H9 (cell line): ENCODE results near the gene CCR9. TPM values are rescaled to one million over a fixed set of nuclear protein-coding genes. Genes with fewer than 3 reads are reported as not detected.

Experiments
- DNase-seq: peaks from one replicate; pipeline ENCODE4 v3.0.0-alpha.2; 2017
- H2AFZ ChIP-seq: one replicate; pipeline ENCODE4 v1.6.1; 2013; ENCODE audit warnings: mild to moderate bottlenecking, low read length, control low read depth, moderate library complexity
- H2AK5ac ChIP-seq: 2 replicates; pipeline ENCODE4 v1.6.1; 2013; ENCODE audit warnings: low read length, control low read depth, mixed read lengths; ENCODE audit not compliant: insufficient read length
- H2BK120ac ChIP-seq: one replicate; pipeline ENCODE4 v1.6.1; 2013; ENCODE audit warnings: low read depth, mild to moderate bottlenecking, low read length, control low read depth, inconsistent platforms; ENCODE audit not compliant: poor library complexity, severe bottlenecking
- H2BK12ac ChIP-seq: 2 replicates; pipeline ENCODE4 v1.6.1; 2013; ENCODE audit warnings: low read length, control low read depth, mixed read lengths, low read depth; ENCODE audit not compliant: insufficient read length
- H2BK15ac ChIP-seq: 2 replicates; pipeline ENCODE4 v1.6.1; 2013; ENCODE audit warnings: low read depth, low read length, control low read depth
- H2BK20ac ChIP-seq: one replicate; pipeline ENCODE4 v1.6.1; 2013; ENCODE audit warnings: low read depth, mild to moderate bottlenecking, low read length, control low read depth, inconsistent platforms; ENCODE audit not compliant: poor library complexity, severe bottlenecking
- H2BK5ac ChIP-seq: 2 replicates; pipeline ENCODE4 v1.6.1; 2013; ENCODE audit warnings: low read length, control low read depth, mixed read lengths; ENCODE audit not compliant: insufficient read length
- H3K14ac ChIP-seq: 2 replicates; pipeline ENCODE4 v1.6.1; 2013; ENCODE audit warnings: low read length, control low read depth; ENCODE audit not compliant: insufficient read depth
- H3K18ac ChIP-seq: 2 replicates; pipeline ENCODE4 v1.6.1; 2013; ENCODE audit warnings: low read depth, mild to moderate bottlenecking, mixed read lengths, low read length, control low read depth; ENCODE audit not compliant: insufficient read length
- H3K23ac ChIP-seq: 2 replicates; pipeline ENCODE4 v1.6.1; 2013; ENCODE audit warnings: low read length, control low read depth, mixed read lengths, low read depth; ENCODE audit not compliant: insufficient read length
- H3K23me2 ChIP-seq: 2 replicates; pipeline ENCODE4 v1.6.1; 2013; ENCODE audit warnings: low read depth, mild to moderate bottlenecking, mixed read lengths, low read length, control low read depth; ENCODE audit not compliant: insufficient read length, poor library complexity, severe bottlenecking
- H3K27ac ChIP-seq: 2 replicates; pipeline ENCODE4 v1.5.1; 2013; ENCODE audit warnings: low read length, control low read depth, mixed read lengths, low read depth; ENCODE audit not compliant: insufficient read length
- H3K27me3 ChIP-seq: 2 replicates; pipeline ENCODE4 v1.6.1; 2013; ENCODE audit warnings: low read length, control low read depth, inconsistent platforms; ENCODE audit not compliant: insufficient read depth
- H3K4ac ChIP-seq: 2 replicates; pipeline ENCODE4 v1.6.1; 2013; ENCODE audit warnings: low read depth, mild to moderate bottlenecking, control low read depth, inconsistent platforms, low read length, moderate library complexity
- H3K4me1 ChIP-seq: 2 replicates; pipeline ENCODE4 v1.6.1; 2013; ENCODE audit warnings: low read length, control low read depth, inconsistent platforms; ENCODE audit not compliant: insufficient read depth
- H3K4me2 ChIP-seq: 2 replicates; pipeline ENCODE4 v1.6.1; 2013; ENCODE audit warnings: low read length, control low read depth, mixed read lengths; ENCODE audit not compliant: insufficient read length, insufficient read depth
- H3K56ac ChIP-seq: 2 replicates; pipeline ENCODE4 v1.6.1; 2013; ENCODE audit warnings: low read depth, mild to moderate bottlenecking, mixed read lengths, low read length, control low read depth; ENCODE audit not compliant: insufficient read length
- H3K79me1 ChIP-seq: 2 replicates; pipeline ENCODE4 v1.6.1; 2013; ENCODE audit warnings: low read depth, mild to moderate bottlenecking, moderate library complexity, low read length, control low read depth, inconsistent platforms; ENCODE audit not compliant: insufficient read depth, poor library complexity, severe bottlenecking
- H3K79me2 ChIP-seq: 2 replicates; pipeline ENCODE4 v1.6.1; 2013; ENCODE audit warnings: low read length, control low read depth, inconsistent platforms; ENCODE audit not compliant: insufficient read depth
- H3K9ac ChIP-seq: 2 replicates; pipeline ENCODE4 v1.6.1; 2013; ENCODE audit warnings: low read length, control low read depth, mixed read lengths; ENCODE audit not compliant: insufficient read length; ENCODE audit errors: extremely low read depth
- H3K9me3 ChIP-seq: one replicate; pipeline ENCODE4 v1.6.1; 2013; ENCODE audit warnings: low read depth, low read length, inconsistent platforms; ENCODE audit not compliant: control insufficient read depth
- H3T11ph ChIP-seq: one replicate; pipeline ENCODE4 v1.6.1; 2013; ENCODE audit warnings: mild to moderate bottlenecking, low read length, control low read depth, inconsistent platforms
- H4K20me1 ChIP-seq: one replicate; pipeline ENCODE4 v1.6.1; 2013; ENCODE audit not compliant: control insufficient read depth, insufficient read length, insufficient read depth
- H4K5ac ChIP-seq: 2 replicates; pipeline ENCODE4 v1.6.1; 2013; ENCODE audit warnings: low read depth, mild to moderate bottlenecking, mixed read lengths, low read length, control low read depth; ENCODE audit not compliant: insufficient read length
- H4K8ac ChIP-seq: replicated peaks from 2 replicates; pipeline ENCODE4 v1.6.1; 2013; ENCODE audit warnings: low read length, control low read depth, mixed read lengths, low read depth; ENCODE audit not compliant: insufficient read length
- H4K91ac ChIP-seq: 2 replicates; pipeline ENCODE4 v1.6.1; 2013; ENCODE audit warnings: low read depth, mild to moderate bottlenecking, moderate library complexity, mixed read lengths, low read length, control low read depth; ENCODE audit not compliant: insufficient read length
- H3K27ac Mint-ChIP-seq, 3 experiments: 2 replicates in 2 of 3; 3 replicates in 1 of 3; pipeline ENCODE4 v1.8.0; 2020 to 2021; ENCODE audit warnings: mixed read lengths in 3 of 3, mild to moderate bottlenecking in 1 of 3, moderate library complexity in 1 of 3
- H3K27me3 Mint-ChIP-seq: 2 replicates; pipeline ENCODE4 v1.8.0; 2021; ENCODE audit warnings: low read depth, mild to moderate bottlenecking, moderate library complexity, mixed read lengths
- H3K36me3 Mint-ChIP-seq, 3 experiments: 2 replicates in 2 of 3; 3 replicates in 1 of 3; pipeline ENCODE4 v1.8.0; 2020 to 2021; ENCODE audit warnings: low read depth in 3 of 3, mixed read lengths in 3 of 3; ENCODE audit not compliant: insufficient read depth in 1 of 3
- H3K4me1 Mint-ChIP-seq, 2 experiments: 2 replicates each; pipeline ENCODE4 v1.8.0; 2020; ENCODE audit warnings: mixed read lengths in 2 of 2
- H3K4me3 Mint-ChIP-seq, 2 experiments: 2 replicates in 1 of 2; 3 replicates in 1 of 2; pipeline ENCODE4 v1.8.0; 2020 to 2021; ENCODE audit warnings: mild to moderate bottlenecking in 2 of 2, mixed read lengths in 2 of 2, moderate library complexity in 1 of 2
- H3K9me3 Mint-ChIP-seq, 2 experiments: 2 replicates in 1 of 2; 3 replicates in 1 of 2; pipeline ENCODE4 v1.8.0; 2020; ENCODE audit warnings: mild to moderate bottlenecking in 2 of 2, mixed read lengths in 2 of 2, moderate library complexity in 1 of 2
- WGBS: extraction: QIAGEN DNeasy Blood & Tissue Kit; methylation state at CpG from one replicate; pipeline ENCODE4 v1.1.7; 2013; ENCODE audit warnings: missing lambda C conversion rate, low lambda C conversion rate, mixed read lengths; ENCODE audit not compliant: insufficient read length; ENCODE audit errors: extremely low coverage; 5-methylcytosine and 5-hydroxymethylcytosine counted together
- total RNA-seq: library from RNA; stranded (reverse); gene quantifications from 2 replicates; pipeline ENCODE4 v1.2.1, GENCODE V29; 2021
- TF ChIP-seq, protein P1 (sequence below): fragments of 200-600 bp; sonication (generic); conservative IDR thresholded peaks from 3 replicates; pipeline ENCODE4 v1.8.0; 2021; ENCODE audit warnings: antibody characterized with exemption, mild to moderate bottlenecking

The CCR9 gene
- total RNA-seq, 1 experiment from 2014 or later: not detected

DNA sequence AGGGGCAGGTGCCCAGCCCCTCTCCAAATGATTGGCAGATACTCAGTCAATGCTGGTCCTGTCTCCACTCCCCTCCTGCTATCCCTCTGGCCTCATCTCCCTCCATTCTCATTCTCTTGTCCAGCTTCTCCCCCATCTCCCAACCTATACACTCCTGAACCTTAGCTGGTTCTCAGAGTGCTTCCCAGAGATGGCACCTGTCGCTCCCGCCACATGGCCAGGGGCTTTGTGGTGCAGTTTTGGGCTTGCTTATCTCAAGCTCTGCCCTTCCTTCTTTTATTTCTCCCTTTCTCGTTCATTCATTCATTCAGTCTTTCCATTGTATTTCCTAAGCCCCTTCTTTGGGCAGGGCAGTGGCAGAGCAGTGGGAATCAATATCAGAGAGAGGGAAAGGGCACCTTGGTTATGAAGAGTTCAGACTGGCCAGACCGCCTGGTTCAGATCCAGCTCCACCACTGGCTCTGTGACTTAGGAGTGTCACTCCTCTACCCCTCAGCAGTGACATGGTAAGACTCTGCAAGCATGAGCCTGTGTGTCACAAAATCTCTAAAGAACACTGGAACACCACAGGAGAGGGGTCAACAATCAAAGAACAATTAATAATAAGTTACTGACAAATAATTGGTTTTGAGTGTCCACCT is 36.7 kb downstream of the CCR9 start:
- Histone ChIP-seq H3T11ph (no peak overlapping the region), H3K4me1 (no peaks in the 10 kb centered on the region), H2BK20ac (no peak overlapping the region), H3K23ac (no peak overlapping the region), H2BK12ac (no peak overlapping the region), H2AFZ (no peak overlapping the region), H4K8ac (no peak overlapping the region), H4K5ac (no peak overlapping the region), H3K79me2 (no peaks in the 10 kb centered on the region), H2BK120ac (no peak overlapping the region), H2BK5ac (no peak overlapping the region), H2BK15ac (no peak overlapping the region), H3K56ac (no peak overlapping the region), H4K91ac (no peak overlapping the region), H3K27ac (no peak overlapping the region), H3K4ac (no peak overlapping the region), H3K14ac (no peak overlapping the region), H3K18ac (no peak overlapping the region), H3K23me2 (no peaks in the 10 kb centered on the region), H3K27me3 (no peaks in the 10 kb centered on the region), H2AK5ac (no peak overlapping the region), H4K20me1 (no peaks in the 10 kb centered on the region), H3K79me1 (no peaks in the 10 kb centered on the region), H3K9ac (no peak overlapping the region), H3K4me2 (no peak overlapping the region), H3K9me3 (no peaks in the 10 kb centered on the region)
- Mint-ChIP-seq H3K9me3 (no peaks in the 10 kb centered on the region), H3K27ac (no peak overlapping the region), H3K4me1 (no peaks in the 10 kb centered on the region), H3K36me3 (peaks cover 2 to 59% (median 49%) of the 10 kb centered on the region in 3 experiments; a peak in 6 of 7 replicates), H3K4me3 (no peak overlapping the region), H3K27me3 (no peaks in the 10 kb centered on the region; the same call in 1 of the 2 replicates)
- DNase-seq: no peak
- no CpG with 5 or more reads among the region's 4 CpGs for WGBS
- TF ChIP-seq, protein P1, sequence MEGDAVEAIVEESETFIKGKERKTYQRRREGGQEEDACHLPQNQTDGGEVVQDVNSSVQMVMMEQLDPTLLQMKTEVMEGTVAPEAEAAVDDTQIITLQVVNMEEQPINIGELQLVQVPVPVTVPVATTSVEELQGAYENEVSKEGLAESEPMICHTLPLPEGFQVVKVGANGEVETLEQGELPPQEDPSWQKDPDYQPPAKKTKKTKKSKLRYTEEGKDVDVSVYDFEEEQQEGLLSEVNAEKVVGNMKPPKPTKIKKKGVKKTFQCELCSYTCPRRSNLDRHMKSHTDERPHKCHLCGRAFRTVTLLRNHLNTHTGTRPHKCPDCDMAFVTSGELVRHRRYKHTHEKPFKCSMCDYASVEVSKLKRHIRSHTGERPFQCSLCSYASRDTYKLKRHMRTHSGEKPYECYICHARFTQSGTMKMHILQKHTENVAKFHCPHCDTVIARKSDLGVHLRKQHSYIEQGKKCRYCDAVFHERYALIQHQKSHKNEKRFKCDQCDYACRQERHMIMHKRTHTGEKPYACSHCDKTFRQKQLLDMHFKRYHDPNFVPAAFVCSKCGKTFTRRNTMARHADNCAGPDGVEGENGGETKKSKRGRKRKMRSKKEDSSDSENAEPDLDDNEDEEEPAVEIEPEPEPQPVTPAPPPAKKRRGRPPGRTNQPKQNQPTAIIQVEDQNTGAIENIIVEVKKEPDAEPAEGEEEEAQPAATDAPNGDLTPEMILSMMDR: no peak
